Cardiac fibroblast (primary cell): ENCODE measurements around the gene NTNG1.
"Not testable (repeated sequence)": the region's sequence is repeated elsewhere in the genome, so short reads cannot be mapped to it uniquely, and the experiment has no call there.

Source experiments
- DNase-seq, 2 donors: peaks; one replicate each; pipeline versions ENCODE4 v3.0.0 to v3.0.0-alpha.2; 2010; ENCODE audit warnings: low read depth in 2 of 2
- H3K4me3 ChIP-seq, 2 donors: replicated peaks in 1 of 2; 1 replicate in 1 of 2; 2 replicates in 1 of 2; pipeline ENCODE4 v1.5.1; 2011; ENCODE audit warnings: low read depth in 2 of 2, low read length in 2 of 2, mild to moderate bottlenecking in 2 of 2, moderate library complexity in 1 of 2
- TF ChIP-seq, protein P1 (sequence below): IDR thresholded peaks from one replicate; pipeline ENCODE4 v1.5.1; 2011; ENCODE audit warnings: low read depth, mild to moderate bottlenecking, low read length, inconsistent platforms

The NTNG1 gene

DNA sequence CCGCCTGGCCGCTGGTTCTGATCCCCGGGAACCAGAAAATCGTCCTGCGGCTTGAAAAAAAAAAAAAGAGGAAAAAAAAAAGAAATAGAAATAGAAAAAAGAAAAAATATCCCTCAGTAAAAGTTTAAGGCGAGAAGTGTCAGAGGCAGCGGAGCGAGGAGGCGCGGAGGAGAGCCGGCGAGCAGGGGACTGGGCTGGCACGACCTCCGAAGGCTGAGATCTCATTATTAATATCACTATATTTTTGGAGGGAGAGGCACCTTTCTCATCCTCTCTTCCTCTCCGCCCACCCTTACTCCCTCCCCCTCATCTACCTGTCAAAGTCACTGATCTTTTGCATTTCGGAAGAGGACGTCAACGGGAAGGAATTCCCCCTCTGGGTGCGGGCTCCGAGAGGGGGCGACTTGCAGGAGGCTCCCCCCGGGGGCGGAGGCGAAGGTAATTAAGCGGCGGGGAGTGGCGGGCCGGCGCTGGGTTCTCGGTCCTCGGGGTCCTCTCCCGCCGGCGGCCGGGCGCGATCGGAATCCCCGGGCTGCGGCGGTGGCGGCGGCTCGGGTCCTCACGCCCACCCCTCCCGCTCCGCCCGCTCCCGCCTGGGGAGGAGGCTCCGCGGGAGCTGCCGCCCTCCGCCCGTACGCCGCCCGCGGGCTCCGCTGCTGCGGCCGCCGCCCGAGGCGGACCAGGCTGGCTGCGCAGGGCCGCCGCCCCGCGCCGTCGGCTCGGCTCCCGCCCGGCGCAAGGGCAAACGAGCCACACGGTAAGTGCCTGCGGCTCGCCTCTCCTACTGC is at the start of gene NTNG1:
TSS of gene NTNG1 (plus strand) at position 337 of the 788 bp plus-strand sequence.
- TF ChIP-seq, protein P1, sequence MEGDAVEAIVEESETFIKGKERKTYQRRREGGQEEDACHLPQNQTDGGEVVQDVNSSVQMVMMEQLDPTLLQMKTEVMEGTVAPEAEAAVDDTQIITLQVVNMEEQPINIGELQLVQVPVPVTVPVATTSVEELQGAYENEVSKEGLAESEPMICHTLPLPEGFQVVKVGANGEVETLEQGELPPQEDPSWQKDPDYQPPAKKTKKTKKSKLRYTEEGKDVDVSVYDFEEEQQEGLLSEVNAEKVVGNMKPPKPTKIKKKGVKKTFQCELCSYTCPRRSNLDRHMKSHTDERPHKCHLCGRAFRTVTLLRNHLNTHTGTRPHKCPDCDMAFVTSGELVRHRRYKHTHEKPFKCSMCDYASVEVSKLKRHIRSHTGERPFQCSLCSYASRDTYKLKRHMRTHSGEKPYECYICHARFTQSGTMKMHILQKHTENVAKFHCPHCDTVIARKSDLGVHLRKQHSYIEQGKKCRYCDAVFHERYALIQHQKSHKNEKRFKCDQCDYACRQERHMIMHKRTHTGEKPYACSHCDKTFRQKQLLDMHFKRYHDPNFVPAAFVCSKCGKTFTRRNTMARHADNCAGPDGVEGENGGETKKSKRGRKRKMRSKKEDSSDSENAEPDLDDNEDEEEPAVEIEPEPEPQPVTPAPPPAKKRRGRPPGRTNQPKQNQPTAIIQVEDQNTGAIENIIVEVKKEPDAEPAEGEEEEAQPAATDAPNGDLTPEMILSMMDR: no peak
- no peak for DNase-seq
- peak within 1 kb of the TSS; percentile 46 for H3K4me3 ChIP-seq

DNA sequence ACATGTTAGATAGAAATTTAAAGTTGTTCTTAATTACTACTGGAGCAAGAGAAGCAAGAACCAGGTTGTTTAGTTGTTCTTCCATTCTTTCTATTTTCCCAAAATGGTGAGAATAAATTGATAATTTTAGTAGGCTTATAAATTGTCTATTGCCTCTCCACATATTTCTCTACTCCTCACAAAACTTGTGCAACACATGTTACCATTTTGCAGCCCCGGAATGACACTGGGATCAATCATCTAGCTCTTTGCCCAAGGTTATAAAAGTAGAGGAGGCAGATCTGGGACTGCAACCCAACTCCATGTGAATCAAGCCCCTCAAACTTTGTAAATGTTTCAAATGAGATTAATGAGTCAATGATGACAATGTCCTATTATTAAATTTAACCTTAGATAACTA is 49.4 kb upstream of the NTNG1 start:
- H3K4me3 ChIP-seq: no peak overlapping the region
- DNase-seq: no peak
- TF ChIP-seq, protein P1: no peak

DNA sequence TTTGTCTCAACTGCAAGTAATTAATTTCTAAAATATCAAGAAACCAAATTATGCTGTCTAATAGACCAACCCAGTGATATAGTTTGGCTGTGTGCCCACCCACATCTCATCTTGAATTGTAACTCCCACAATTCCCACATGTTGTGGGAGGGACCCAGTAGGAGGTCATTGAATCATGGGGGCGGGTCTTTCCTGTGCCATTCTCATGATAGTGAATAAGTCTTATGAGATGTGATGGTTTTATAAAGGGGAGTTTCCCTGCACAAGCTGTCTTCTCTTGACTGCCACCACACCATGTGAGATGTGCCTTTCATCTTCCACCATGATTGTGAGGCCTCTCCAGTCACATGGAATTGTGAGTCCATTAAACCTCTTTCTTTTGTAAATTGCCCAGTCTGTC is 47.4 kb upstream of the NTNG1 start:
- not testable (repeated sequence) for DNase-seq, H3K4me3 ChIP-seq

DNA sequence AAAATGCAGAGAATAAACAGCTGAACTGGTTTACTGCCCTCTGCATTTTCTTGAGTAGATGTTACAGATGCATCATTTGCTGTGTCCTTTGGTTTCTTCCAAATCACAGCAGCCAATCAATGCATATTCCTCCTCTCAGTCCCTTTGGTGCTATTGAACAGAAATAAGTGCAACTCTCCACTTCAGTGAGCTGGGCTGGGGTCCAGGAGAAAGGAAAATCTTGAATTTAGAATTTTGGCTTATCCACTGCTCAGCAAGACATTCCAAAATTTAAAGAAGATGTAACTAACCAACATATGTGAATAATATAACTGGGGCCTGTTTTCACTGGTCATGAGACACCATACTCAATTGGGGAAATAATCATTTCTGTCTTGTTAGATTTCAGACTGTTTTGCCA is 45.2 kb upstream of the NTNG1 start:
- H3K4me3 ChIP-seq: no peak overlapping the region
- no peak for DNase-seq
- TF ChIP-seq, protein P1: no peak

DNA sequence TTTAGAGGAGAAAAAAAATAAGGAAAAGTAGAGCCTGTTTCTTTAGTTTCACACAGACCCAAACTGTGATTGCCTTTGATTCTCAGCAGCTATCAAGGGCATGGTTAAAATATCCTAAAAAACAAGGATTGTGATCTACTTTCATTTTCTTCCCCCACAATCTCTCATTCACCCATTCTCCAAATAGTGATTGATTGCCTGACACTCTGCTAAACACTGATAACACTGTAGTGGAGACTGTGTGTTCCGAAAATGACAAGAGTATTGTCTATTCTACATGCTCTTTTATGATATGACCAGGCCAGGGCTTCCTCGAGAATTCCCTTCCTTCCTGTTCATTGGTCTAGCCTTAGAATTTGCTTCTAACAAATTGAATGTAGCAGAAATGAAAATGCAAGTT is 44.1 kb upstream of the NTNG1 start:
- TF ChIP-seq, protein P1: no peak
- H3K4me3 ChIP-seq: no peak overlapping the region
- DNase-seq: no peak

DNA sequence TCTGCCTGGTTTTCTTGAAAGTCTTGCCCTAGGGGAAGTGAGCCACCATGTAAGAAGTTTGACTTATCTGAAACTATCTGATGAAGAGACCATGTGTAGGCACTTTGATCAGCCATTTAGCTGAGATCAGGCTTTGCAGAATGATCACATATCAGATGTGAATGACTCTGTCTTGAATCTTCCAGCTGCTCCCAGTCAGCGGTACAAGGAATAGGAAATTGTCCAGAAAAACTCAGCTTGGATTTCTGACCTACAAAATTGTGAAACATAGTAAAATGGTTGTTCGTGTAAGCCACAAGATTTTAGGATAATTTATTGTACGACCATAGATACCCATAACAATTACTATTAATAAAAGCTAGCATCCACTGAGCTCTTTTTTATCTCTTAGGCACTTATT is 41.9 kb upstream of the NTNG1 start:
- TF ChIP-seq, protein P1: no peak
- no peak for DNase-seq
- no peak overlapping the region for H3K4me3 ChIP-seq

DNA sequence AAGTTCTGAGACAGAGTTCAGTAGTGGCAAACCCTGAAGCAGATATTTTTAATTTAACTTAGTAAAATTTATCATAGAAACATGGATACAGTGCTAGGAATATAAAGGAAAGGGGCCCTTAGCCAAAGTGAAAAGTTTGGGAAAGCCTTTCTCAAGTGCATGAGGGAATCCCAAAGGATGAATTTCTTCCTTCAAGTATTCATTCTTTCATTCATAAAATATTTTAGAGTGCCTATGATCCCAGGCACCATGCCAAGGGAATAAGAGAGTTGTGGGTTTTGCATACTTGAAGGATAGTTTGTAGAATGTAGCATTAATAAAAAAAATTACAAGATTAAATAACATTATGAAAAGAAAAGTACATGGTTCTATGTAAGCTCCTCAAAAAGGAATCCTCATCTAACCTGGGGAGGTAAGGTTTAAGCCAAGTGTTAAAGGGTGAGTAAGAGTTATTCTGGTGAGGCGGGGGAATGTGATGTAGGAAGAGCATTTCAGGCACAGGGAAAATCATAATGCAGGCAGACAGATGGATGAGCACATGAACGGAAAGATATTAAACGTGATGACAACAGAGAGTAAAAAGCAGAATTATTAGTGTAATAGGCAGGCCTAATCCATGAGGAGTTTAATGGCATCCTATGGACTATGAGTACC is 40.4 kb upstream of the NTNG1 start:
- no peak for DNase-seq
- TF ChIP-seq, protein P1: no peak
- no peak overlapping the region for H3K4me3 ChIP-seq
